Stimulated activated CD4-positive, alpha-beta T cell treated with anti-CD3 and anti-CD28 coated beads, Interleukin-2, amount 100 ng/mL, for 4 hours (primary cell): ENCODE results near the gene SPDYE4.
"Not testable (repeated sequence)": the region's sequence is repeated elsewhere in the genome, so short reads cannot be mapped to it uniquely, and the experiment has no call there.

ENCODE experiments used
- DNase-seq: peaks from one replicate; pipeline ENCODE4 v3.0.0-alpha.2; 2020; ENCODE audit warnings: low read depth

The SPDYE4 gene, protein sequence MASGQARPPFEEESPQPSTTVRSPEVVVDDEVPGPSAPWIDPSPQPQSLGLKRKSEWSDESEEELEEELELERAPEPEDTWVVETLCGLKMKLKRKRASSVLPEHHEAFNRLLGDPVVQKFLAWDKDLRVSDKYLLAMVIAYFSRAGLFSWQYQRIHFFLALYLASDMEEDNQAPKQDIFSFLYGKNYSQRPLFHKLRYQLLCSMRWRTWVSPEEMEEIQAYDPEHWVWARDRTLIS

DNA sequence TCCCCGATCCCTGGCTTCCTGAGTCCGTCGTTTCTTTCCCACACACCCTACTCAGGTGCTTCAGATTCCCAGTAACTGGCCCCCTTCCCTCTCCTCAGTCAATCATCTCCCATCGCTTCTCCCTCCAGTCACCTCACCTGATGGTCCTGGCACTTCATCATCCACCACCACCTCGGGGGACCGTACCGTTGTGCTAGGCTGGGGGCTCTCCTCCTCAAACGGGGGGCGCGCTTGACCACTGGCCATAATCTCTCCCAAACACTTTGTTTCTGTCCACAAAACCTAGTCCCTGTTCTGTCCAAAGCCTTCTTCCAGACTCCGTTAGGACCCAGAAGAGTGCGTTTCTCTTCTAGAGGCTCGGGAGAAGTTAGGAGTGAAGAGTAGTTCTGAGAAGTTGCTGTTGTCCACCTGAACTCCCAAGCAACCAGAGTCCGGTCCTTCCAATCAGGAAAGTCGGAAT lies at the start of gene SPDYE4:
TSS of gene SPDYE4 (minus strand) at position 410 of the 460 bp plus-strand sequence. CDS start at position 246, 164 bp downstream.
- no peak for DNase-seq

DNA sequence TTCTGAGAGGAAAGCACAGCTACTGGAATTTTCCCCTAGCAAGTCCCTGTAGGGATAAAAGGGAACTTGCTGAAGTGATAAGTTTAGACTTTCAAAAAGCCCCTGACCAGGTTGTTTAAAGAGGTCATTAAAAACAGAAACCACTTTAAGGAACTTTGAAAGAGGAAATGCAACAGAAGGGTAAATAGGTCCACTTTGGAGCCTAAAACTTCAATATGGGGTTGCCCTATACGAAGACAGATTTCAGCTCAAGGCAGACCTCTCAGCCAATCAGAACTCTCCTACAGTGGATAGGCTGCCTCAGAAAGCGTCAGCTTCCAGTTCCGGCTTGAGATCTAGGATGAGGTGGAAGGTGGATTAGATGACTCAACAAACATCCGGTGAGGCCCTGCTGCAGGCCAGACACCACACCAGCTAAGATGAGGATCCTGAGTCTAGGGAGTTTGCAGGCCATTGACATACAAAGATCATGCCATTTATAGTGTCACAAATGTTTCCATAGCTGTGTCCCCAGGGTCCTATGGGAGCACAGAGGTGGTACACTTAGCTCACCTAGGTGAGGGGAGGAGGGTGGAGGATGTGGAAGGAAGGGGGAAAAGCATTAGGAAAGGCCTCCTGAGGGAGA lies 48.7 kb upstream of the SPDYE4 start:
- no peak for DNase-seq

DNA sequence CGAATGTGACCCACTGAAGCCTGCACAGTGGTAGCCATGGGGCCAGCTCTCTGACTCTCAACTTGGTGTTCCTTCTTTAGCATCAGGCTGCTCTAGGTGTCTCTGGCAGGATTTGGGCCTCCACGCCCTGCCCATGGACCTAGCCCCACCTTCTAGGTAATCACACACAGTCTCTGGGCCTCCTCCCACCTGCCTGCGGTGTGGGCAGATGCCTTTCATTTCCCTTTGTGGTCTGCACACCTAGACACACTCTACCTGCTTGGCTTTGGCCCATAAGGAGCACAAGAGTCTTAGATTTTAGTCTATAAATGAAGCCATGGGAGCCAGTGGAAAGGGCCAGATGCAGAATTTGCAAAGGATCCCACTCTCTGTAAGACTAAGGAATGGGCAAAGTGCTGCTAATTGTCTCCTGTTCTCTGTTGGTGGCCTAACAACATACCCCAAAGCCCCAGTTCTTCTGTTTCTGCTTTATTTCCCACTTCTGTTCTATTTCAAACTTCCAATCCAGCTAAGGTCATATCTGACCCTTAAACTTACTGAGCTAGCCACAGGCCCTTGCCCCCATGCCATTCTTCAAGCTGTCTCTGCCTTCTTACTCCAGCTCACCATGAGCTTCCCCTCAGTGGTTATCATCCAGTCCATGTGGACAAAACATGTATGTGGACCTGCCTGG lies 48.0 kb upstream of the SPDYE4 start:
- no peak for DNase-seq

DNA sequence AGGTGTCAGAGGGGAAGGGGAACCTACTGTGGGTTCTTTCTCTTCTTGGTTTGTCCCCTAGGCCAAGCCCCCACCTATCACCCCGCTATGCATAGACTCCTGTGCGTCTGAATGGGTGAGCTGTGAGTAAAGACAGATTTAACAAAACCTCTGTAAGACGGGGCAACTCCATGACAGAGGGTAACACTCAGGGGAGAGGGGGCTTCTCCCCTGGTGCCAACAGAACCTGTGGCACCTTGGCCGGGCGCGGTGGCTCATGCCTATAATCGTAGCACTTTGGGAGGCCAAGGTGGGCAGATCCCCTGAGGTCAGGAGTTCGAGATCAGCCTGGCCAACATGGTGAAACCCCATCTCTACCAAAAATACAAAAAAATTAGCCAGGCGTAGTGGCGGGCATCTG lies 47.0 kb upstream of the SPDYE4 start:
- DNase-seq, result not testable (repeated sequence)

DNA sequence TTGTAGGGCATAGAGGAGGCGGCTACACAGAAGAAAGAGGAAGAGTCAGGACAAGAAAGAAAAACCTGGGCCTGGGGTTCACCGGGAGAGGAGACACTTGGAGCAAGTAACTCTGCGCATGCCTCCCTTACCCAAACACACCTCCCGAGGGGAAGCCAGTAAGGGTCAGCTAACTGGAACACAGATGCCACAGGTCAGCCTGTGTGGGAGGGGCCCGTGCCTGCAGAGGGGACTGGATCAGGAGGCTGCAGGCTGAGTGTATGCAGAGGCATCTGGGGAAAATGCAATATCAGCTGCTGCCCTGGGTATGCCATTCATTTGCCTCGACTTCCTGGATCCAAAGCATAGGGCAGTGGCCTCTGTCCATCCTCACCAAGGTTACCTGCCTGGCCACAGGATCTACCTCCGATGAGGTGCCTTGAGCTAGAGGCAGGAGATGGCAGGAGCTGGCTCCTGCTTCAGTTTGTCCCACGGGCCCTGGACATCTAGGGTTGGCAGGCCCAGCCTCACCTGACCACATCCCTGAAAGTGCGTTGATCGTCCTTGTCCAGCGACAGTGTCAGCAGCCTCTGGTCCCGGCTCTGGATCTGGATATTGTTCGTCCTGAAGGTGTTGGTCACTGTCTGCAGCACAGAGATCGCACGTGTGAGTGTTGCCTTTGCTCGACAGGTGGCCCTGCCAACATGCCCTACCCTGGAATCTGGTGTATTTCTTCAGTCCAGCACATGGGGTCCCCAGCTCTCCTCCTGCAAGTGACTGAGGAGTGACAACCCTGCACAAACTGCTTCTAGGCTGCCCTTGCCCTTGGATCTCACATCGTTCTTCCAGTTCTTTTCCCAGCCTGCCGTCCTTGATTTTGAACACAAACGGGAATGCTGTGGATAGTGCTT lies 45.4 kb upstream of the SPDYE4 start:
- DNase-seq, result no peak

DNA sequence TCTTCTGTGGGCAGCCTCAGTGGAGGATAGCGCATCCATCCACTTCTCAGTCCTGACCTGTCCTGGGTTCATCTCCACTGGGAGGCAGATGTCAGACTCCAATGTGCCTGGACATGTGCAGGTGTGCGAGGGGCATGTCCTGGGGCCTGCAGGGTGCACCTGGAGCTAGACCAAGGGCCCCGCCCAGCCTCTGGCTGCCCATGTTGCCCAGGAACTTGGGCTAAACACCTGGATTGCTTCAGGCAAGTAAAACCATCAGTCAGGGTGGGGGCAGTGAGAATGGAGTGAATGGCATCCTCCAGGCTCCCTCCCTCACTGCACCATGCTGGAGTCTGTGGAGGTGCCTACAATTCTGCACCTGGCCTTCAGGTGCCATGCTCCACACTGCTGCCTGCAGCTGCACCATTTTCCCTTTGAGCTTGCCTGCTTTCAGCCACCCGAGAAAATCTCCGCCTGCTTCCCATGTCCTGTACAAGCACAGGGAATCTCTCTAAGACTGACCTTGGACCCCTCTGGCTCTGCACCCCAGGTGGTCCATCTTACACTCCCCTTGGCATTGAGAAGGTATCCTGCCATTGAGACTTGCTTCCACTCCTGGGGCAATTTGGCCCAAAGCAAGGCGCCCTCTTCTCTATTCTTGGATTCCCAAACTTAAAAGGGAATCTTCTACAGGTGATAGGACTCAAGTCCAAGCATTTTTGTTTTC lies 42.9 kb upstream of the SPDYE4 start:
- DNase-seq, result no peak

DNA sequence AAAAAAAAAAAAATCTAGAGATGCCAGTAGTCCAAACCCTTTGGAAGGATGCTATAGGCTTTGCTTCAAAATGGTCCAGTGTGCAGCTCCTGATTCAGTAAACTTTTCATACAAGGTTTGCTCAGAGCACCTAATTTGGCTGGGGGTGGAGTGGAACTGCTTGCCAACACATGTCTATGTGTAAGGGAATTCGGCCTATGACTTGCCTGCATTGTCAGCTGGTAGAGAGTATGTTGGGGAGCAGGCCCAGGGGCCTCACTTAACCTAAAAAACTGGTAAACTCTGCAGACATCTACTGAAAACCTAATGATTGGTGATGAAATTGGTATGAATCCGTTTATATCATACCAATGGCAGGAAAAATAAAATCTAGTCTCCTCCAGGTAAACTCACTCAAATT lies 42.3 kb upstream of the SPDYE4 start:
- DNase-seq, result no peak

DNA sequence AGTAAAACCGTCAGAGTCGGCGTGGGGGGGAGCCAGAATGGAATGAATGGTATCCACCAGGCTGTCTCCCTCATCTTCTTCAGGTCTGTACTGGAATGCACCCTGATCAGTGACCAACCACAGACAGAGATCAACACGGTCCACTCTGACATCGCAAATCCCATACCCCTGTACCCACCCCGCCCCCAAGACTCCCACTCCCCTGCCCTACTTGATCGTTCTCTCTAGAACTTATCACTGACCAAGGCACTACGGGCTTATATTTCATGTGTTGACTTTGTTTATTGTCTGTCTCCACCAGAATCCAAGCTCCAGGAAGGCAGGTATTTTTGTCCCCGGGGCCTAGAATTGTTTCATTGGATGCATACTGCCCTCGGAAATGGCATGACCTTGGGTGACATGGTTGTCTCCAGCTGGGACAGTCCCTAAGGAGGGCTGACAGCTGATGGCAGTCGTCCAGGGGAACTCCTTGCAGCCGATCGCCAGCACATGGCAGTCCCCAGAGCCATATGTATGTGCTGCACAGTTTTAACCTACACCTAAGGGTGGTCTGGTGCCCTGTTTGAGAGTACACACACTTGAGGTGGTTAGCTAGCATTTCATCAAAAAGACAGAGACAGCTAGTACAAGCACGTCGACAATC lies 41.3 kb upstream of the SPDYE4 start:
- no peak for DNase-seq

DNA sequence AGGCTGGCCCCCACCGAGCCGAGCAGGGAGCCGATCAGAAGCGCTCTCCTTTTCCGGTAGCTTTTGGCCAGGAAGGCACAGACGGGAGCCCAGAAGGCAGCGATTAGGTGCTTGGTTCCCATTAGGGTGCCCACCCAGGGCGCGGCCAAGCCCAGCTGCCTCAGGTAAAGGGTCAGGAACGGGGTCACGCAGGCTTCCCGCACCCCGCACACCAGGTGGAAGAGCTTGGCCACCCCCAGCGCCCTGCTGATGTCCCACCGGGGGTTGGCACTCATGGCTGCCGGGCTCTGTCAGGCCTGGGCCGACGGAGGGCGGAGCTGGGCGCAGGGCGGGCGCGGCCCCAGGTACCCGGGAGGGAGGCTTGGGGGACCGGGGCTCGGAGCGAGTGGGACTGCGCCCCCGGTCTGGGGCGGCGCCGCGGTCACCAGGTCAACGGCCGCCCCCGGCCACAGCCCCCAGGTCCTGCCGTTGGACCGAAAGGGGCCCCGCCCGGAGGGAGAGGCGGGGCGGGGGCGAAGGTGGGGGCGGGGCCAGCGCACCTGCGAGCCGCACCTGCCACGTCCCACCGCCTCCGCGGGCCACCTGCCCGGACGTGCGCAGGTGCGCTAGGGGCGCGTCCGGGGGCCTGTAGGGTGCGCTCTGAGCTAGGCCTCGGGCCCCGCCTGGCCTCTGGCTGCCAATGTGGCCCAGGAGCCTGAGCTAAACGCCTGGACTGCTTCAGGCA lies 40.7 kb upstream of the SPDYE4 start, which contains the start of gene MFSD6L:
TSS of gene MFSD6L (minus strand) at position 520 of the 724 bp plus-strand sequence. CDS start at position 275, 245 bp downstream.
- DNase-seq, result no peak

DNA sequence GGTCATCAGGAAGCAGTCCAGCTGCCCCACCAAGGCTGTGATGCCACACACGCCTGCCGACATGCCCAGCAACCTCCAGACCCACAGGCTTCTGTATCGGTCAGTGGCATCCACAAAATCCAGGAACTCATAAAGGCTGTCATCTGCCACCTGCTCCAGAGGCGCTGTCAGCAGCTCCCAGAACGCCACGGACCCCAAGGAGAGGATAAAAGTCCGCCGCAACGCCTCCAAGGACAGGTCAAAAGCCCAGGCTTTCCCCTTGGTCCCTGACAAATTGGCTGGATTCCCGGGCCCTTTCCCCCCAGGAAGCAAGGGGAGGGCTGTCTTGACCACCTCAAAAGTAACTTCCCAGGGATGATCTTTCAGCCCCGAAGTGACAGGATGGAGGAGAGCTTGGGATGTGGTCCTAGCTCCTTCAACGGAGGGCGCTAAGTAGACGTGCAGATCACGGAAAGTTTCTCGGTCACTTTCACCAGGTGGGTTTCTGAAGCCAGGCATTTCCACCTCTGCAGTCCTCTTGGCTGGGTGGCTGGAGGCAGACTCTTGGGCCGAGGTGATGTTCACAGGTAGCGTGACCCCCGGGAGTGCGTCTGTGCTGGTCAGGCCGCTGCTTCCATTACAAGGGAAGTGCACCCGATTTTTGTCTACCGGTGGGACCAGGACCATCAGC lies 40.0 kb upstream of the SPDYE4 start:
- DNase-seq, result no peak

DNA sequence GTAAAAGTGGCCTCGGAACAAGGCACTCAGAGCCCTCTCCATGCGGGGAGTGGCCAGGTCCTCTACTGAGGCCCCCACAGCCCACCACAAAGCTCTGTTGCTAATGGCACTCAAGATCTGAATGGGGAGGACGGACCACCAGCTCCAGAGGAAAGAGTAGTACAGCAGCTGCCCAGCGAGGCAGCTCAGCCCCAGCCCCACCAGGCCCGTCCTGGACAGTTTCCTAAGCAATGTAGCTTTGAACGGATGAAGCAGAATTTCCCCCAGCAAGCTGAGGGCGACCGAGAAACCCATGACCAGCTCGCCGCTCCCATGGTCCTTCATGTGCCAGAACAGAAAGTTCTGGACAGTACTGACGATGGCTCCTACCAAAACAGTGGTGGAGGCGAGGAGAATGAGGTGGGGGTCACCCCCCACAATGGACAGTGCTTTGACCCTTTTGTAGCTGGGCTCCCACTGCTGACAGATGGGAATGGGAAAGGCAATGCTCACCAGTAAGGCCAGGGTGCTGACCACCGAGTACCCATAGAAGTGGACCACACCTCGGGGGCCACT lies 39.4 kb upstream of the SPDYE4 start:
- DNase-seq, result no peak

DNA sequence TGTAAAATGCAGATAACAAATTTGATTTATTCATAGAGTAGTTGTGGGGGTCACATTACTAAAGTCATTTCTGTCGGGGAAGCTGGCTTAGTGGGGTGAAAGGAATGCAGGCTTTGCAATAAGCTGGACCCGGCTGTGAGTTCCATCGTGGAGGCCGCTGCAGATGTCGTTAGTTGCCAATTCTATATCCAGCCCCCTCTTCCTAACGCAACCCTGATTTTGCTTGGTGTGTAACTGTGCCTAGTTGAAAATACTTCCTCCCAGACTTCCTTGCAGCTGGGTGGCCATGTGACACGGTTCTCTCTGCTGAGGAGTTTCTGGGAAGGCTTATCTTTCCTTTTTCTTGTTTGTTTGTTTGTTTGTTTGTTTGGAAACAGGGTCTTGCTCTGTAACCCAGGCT lies 36.3 kb upstream of the SPDYE4 start:
- DNase-seq, result no peak

DNA sequence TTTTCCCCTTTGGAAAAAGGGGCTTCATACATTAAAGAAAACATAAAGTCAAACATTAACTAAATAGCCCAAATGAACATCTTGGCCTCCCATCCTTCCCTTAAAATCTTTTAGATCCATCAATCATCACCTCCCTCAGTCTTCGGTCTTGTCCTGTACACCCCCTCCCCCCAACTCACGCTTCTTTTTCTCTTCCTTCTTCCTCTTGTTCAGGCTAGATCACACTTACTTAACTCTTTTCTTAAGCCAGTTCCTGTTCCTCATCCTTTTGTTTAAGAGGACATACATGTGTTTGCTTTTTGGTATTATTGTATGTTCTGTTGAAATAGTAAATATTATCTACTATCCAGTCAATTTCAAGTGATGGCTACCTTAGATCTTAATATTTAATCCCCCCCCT lies 35.3 kb upstream of the SPDYE4 start:
- DNase-seq, result no peak

DNA sequence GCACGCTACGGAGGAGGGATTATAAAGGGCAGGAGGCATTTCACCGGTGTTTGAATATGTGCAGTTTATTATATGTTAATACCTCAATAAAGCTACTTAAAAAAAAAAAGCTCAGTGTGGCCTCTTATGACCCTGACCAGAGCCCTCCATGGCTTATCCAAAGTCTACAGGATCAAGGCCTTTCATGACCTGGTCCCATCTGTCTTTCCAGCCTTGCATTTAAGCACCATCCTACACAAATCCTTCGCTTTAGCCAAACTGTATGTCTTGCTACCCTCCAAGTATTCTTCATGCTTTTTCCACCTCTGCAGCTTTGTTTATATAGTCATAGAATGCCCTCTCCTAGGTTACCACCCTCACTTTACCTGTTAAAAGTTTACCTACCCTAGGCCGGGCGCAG lies 34.3 kb upstream of the SPDYE4 start:
- DNase-seq, result no peak

DNA sequence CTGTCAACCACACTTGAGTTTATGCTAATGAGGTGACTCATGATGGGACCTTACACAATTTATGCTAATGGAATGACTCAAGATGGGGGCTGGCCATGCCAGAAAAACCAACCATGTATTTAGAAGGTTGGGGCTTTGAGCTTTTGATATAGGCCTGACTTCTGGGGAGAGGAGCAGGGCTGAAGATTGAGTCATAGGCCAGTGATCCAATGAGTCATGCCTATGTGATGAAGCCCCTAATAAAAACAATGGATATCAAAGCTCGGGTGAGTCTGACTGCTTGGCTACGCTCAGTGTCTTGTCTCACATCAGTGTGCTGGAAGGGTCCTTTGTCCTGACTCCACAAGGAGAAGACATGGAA lies 33.5 kb upstream of the SPDYE4 start:
- DNase-seq, result no peak

DNA sequence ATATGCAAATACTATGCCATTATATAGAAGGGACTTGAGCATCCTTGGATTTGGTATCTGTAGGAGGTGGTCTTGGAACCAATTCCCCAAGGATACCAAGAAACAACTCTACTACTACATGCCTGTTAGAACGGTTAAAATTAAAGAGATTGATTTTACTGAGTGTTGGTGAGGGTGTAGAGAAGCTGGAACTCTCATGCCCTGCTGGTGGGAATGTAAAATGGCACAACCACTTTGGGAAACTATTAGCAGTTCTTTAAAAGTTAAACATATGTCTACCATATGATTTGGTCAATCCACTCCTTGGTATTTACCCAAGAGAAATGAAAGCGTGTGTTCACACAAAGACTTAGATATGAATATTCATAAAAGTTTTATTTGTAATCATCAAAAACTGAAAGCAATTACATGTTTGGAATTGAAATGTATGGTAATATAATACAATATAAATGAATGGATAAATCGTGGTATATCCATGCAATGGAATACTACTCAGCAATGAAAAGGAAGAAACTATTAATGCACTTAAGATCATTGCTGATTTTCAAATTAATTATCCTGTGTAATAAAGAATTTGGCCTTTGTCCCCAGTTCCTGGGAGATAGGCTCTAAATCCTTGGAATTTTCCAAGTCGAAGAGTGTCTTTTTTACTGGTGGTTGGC lies 33.0 kb upstream of the SPDYE4 start:
- DNase-seq, result no peak

DNA sequence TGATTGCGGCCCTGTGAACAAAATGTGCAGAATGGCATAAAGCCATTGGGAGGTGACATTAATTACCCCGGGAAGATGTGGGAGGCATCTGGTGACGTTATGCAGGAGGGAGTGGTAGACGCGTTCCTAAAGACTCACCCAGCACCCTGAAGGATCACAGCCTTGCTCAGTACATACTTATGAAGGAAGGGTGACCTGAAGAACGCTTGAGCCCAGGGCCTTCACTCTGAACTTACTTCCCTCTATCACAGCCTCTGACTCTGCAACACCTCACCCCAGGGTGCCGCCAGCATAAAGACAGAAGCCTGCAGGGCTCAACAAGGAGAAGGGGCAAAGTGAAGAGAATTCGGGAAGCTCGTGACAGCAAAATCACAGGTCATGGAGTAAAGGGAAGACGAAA lies 31.4 kb upstream of the SPDYE4 start:
- no peak for DNase-seq

DNA sequence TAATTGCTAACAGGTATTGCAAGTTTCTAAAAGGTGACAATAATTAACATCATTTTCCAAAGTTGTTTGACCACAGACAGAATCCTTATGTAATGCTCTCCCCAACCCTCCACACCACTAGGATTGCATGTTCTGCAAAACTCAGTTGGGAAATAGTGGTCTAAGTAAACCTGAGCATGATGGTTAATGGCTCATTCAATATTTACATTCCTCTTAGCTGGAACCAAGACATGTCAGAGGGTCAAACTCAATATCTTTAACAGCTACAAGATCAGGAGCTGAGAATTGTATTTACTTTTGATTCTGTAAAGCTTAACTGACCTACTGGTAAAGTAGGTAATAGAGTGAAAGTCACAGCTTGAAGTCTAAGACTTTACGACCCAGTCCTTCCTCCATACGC lies 30.7 kb upstream of the SPDYE4 start:
- no peak for DNase-seq
